Measurements from ENCODE around the gene INTS11.

The INTS11 gene

DNA sequence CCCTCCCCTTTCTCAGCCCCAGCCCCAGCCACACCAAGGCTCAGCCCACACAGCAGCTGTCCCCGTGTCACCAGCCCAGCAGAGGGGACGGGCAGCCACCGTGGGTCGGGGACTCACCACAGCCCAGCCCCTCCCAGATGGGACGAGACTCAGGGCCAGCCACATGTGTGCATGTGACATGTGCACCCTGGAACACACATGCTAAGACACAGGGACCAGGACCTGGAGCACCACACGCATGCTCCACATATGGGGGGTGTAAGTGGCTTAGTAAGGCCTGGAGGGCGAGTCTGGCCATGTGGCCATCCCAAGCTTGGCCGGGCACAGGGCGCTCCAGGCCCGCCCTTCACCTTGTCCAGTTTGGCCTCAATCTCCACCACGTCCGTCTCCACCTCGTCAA, 20.7 kb downstream of the INTS11 start:
- no peak overlapping the region for H3K4ac ChIP-seq (ENCODE audit: low read length)
- no peak overlapping the region for H4K91ac ChIP-seq (ENCODE audit: low read depth, low read length, poor library complexity)
- H3K14ac ChIP-seq (ENCODE audit: low read length), result peak overlapping the region; percentile 84
- H2BK120ac ChIP-seq (ENCODE audit: low read depth, low read length), result no peak overlapping the region
- no peak overlapping the region for H3K4me3 ChIP-seq (ENCODE audit: low read length in 2 of 2)
- peak overlapping the region; percentile 64 for H3K18ac ChIP-seq (ENCODE audit: low read length)
- DNase-seq (ENCODE audit: low spot score), result no peak
- H3K4me1 ChIP-seq (ENCODE audit: control insufficient read depth in 2 of 2, insufficient read depth in 1 of 2, low read depth in 1 of 2, low read length in 2 of 2), result peaks cover 28 to 30% of the 10 kb centered on the region in 2 donors
- H3K23ac ChIP-seq (ENCODE audit: low read depth, low read length, poor library complexity), result peak overlapping the region; percentile 95
- H3K9me3 ChIP-seq (replicated peaks in 1 of 2; ENCODE audit: control insufficient read depth in 2 of 2, insufficient read depth in 1 of 2, low read depth in 1 of 2, low read length in 2 of 2), result no peaks in the 10 kb centered on the region
- no peak overlapping the region for H2BK5ac ChIP-seq (ENCODE audit: low read length)
- H3K27ac ChIP-seq (replicated peaks; ENCODE audit: low read length), result no peak overlapping the region
- peaks cover 0 to 1% of the 10 kb centered on the region in 2 donors for H3K36me3 ChIP-seq (replicated peaks in 1 of 2; ENCODE audit: control insufficient read depth in 2 of 2, insufficient read depth in 2 of 2, low read length in 2 of 2)
- WGBS, 2 donors (ENCODE audit: extremely low coverage in 2 of 2, insufficient read length in 2 of 2, insufficient replicate concordance in 1 of 2), result no CpG with 5 or more reads among the region's 13 CpGs
- peak overlapping the region; percentile 5 for H2AK5ac ChIP-seq (ENCODE audit: low read depth, low read length)
- peak overlapping the region; percentile 44 for H3K9ac ChIP-seq (ENCODE audit: low read depth, low read length, poor library complexity)
- no peak overlapping the region for H2BK12ac ChIP-seq (ENCODE audit: low read length)
- peak overlapping the region; percentile 38 for H2BK15ac ChIP-seq (ENCODE audit: low read length)
- H3K27me3 ChIP-seq (ENCODE audit: control insufficient read depth in 3 of 3, insufficient read depth in 3 of 3, low read depth in 1 of 3, low read length in 3 of 3), result no peaks in the 10 kb centered on the region
- no peak overlapping the region for H2AFZ ChIP-seq (ENCODE audit: low read length)
- H4K8ac ChIP-seq (ENCODE audit: low read depth, low read length), result no peak overlapping the region
- H3K79me1 ChIP-seq (ENCODE audit: low read depth, low read length), result peaks cover 13% of the 10 kb centered on the region
- no peak overlapping the region for H3K4me2 ChIP-seq (ENCODE audit: insufficient read depth, low read length, poor library complexity, severe bottlenecking)

DNA sequence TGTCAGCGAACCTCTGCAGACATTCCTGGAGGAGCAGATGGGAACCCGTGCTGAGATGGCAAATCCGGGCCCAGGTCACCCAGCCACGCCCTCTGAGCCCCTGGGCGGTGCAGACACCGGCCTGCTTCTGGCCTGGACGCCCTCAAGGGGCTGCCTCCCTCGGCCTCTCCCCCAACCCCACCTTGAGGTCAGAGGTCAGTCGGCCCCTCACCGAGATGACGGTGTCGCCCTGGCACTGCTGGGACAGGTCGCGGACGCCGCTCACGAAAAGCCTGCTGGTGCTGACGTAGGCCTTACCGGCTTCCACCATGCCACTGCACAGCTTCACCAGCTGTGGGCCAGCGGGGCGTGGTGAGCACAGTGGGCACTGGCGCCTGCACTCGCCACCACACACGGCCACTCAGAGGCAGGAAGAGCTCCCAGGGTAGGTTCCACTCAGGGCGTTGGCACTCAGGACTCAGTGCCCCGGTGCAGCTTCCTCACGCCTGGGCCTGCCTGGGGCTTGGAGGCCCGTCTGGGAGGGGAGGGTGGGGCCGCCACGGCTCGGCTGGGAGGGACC, 21.4 kb downstream of the INTS11 start:
- peaks cover 1 to 2% of the 10 kb centered on the region in 2 donors for H3K36me3 ChIP-seq (replicated peaks in 1 of 2; ENCODE audit: control insufficient read depth in 2 of 2, insufficient read depth in 2 of 2, low read length in 2 of 2)
- peak overlapping the region; percentile 17 for H4K8ac ChIP-seq (ENCODE audit: low read depth, low read length)
- peaks cover 10% of the 10 kb centered on the region for H3K79me1 ChIP-seq (ENCODE audit: low read depth, low read length)
- peak overlapping the region; percentile 37 for H2BK15ac ChIP-seq (ENCODE audit: low read length)
- H3K9me3 ChIP-seq (replicated peaks in 1 of 2; ENCODE audit: control insufficient read depth in 2 of 2, insufficient read depth in 1 of 2, low read depth in 1 of 2, low read length in 2 of 2), result no peaks in the 10 kb centered on the region
- H3K9ac ChIP-seq (ENCODE audit: low read depth, low read length, poor library complexity), result peak overlapping the region; percentile 63
- no peak overlapping the region for H3K18ac ChIP-seq (ENCODE audit: low read length)
- H3K14ac ChIP-seq (ENCODE audit: low read length), result peak overlapping the region; percentile 82
- peak overlapping the region; percentile 22 for H2BK12ac ChIP-seq (ENCODE audit: low read length)
- no peak overlapping the region for H3K27ac ChIP-seq (replicated peaks; ENCODE audit: low read length)
- H4K91ac ChIP-seq (ENCODE audit: low read depth, low read length, poor library complexity), result no peak overlapping the region
- peaks cover 28 to 30% of the 10 kb centered on the region in 2 donors for H3K4me1 ChIP-seq (ENCODE audit: control insufficient read depth in 2 of 2, insufficient read depth in 1 of 2, low read depth in 1 of 2, low read length in 2 of 2)
- DNase-seq (ENCODE audit: low spot score), result no peak
- H2AK5ac ChIP-seq (ENCODE audit: low read depth, low read length), result peak overlapping the region; percentile 56
- H2BK120ac ChIP-seq (ENCODE audit: low read depth, low read length), result no peak overlapping the region
- H2AFZ ChIP-seq (ENCODE audit: low read length), result no peak overlapping the region
- no peak overlapping the region for H3K4ac ChIP-seq (ENCODE audit: low read length)
- no peak overlapping the region for H3K4me3 ChIP-seq (ENCODE audit: low read length in 2 of 2)
- H3K23ac ChIP-seq (ENCODE audit: low read depth, low read length, poor library complexity), result peak overlapping the region; percentile 95
- no peak overlapping the region for H3K4me2 ChIP-seq (ENCODE audit: insufficient read depth, low read length, poor library complexity, severe bottlenecking)
- H2BK5ac ChIP-seq (ENCODE audit: low read length), result peak overlapping the region; percentile 39
- no CpG with 5 or more reads among the region's 31 CpGs for WGBS, 2 donors (ENCODE audit: extremely low coverage in 2 of 2, insufficient read length in 2 of 2, insufficient replicate concordance in 1 of 2)
- H3K27me3 ChIP-seq (ENCODE audit: control insufficient read depth in 3 of 3, insufficient read depth in 3 of 3, low read depth in 1 of 3, low read length in 3 of 3), result no peaks in the 10 kb centered on the region

DNA sequence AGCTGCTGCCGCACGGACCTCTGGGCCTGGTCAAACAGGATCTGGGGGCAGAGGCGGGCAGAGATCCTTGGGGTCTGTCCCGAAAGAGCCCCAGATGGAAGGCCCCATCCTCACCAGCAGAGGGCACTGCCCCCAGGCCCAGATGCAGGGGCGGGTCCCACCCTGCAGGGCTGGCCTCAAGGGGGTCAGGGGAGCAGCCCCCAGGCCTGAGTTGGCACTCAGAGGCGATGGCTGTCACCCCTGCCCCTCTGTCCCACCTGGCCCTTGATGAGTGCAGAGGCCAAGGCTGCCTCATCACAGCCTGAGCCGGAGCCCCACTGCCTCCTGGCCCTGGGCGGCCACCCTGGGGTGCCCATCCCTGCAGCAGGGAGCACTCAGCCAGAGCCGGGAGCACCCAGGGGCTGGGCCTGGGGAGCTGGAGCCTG, 22.4 kb downstream of the INTS11 start:
- Histone ChIP-seq H2BK15ac (ENCODE audit: low read length) (no peak overlapping the region), H3K4ac (ENCODE audit: low read length) (no peak overlapping the region), H3K27me3 (ENCODE audit: control insufficient read depth in 3 of 3, insufficient read depth in 3 of 3, low read depth in 1 of 3, low read length in 3 of 3) (no peaks in the 10 kb centered on the region), H2AFZ (ENCODE audit: low read length) (no peak overlapping the region), H3K4me1 (ENCODE audit: control insufficient read depth in 2 of 2, insufficient read depth in 1 of 2, low read depth in 1 of 2, low read length in 2 of 2) (peaks cover 26 to 28% of the 10 kb centered on the region in 2 donors), H3K27ac (replicated peaks; ENCODE audit: low read length) (no peak overlapping the region), H3K4me2 (ENCODE audit: insufficient read depth, low read length, poor library complexity, severe bottlenecking) (no peak overlapping the region), H2AK5ac (ENCODE audit: low read depth, low read length) (peak overlapping the region; percentile 81), H2BK120ac (ENCODE audit: low read depth, low read length) (no peak overlapping the region), H3K23ac (ENCODE audit: low read depth, low read length, poor library complexity) (peak overlapping the region; percentile 55), H3K36me3 (replicated peaks in 1 of 2; ENCODE audit: control insufficient read depth in 2 of 2, insufficient read depth in 2 of 2, low read length in 2 of 2) (peaks cover 1 to 7% of the 10 kb centered on the region in 2 donors), H4K91ac (ENCODE audit: low read depth, low read length, poor library complexity) (no peak overlapping the region), H2BK12ac (ENCODE audit: low read length) (no peak overlapping the region), H4K8ac (ENCODE audit: low read depth, low read length) (no peak overlapping the region), H3K14ac (ENCODE audit: low read length) (peak overlapping the region; percentile 89), H3K79me1 (ENCODE audit: low read depth, low read length) (peaks cover 7% of the 10 kb centered on the region), H3K4me3 (ENCODE audit: low read length in 2 of 2) (no peak overlapping the region), H3K9ac (ENCODE audit: low read depth, low read length, poor library complexity) (no peak overlapping the region), H3K9me3 (replicated peaks in 1 of 2; ENCODE audit: control insufficient read depth in 2 of 2, insufficient read depth in 1 of 2, low read depth in 1 of 2, low read length in 2 of 2) (no peaks in the 10 kb centered on the region), H2BK5ac (ENCODE audit: low read length) (peak overlapping the region; percentile 24), H3K18ac (ENCODE audit: low read length) (peak overlapping the region; percentile 76)
- no peak for DNase-seq (ENCODE audit: low spot score)
- no CpG with 5 or more reads among the region's 9 CpGs for WGBS, 2 donors (ENCODE audit: extremely low coverage in 2 of 2, insufficient read length in 2 of 2, insufficient replicate concordance in 1 of 2)

DNA sequence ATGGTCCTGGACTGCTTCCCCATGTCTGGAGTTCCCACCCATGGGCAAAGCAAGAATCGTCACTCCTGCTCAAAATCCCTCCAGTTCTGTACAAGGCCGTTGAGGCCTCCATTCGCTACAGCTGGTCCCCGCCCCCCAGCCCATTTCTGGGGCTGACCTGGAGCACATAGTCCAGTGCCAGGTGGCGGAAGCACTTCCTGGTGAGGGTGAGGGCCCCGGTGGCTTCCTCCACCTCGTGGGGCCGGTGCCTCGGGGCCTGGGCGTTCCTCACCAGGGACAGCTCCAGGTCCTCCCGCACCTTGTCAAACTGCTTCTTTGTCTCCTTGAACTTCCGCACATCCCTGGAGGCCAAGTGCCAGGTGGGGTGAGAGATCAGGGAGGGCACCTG, 24.1 kb downstream of the INTS11 start:
- no peak overlapping the region for H3K18ac ChIP-seq (ENCODE audit: low read length)
- no peak overlapping the region for H3K27ac ChIP-seq (replicated peaks; ENCODE audit: low read length)
- H3K14ac ChIP-seq (ENCODE audit: low read length), result no peak overlapping the region
- no peak overlapping the region for H2BK120ac ChIP-seq (ENCODE audit: low read depth, low read length)
- no CpG with 5 or more reads among the region's 12 CpGs for WGBS, 2 donors (ENCODE audit: extremely low coverage in 2 of 2, insufficient read length in 2 of 2, insufficient replicate concordance in 1 of 2)
- H3K27me3 ChIP-seq (ENCODE audit: control insufficient read depth in 3 of 3, insufficient read depth in 3 of 3, low read depth in 1 of 3, low read length in 3 of 3), result no peaks in the 10 kb centered on the region
- H4K8ac ChIP-seq (ENCODE audit: low read depth, low read length), result no peak overlapping the region
- peaks cover 9 to 11% of the 10 kb centered on the region in 2 donors for H3K4me1 ChIP-seq (ENCODE audit: control insufficient read depth in 2 of 2, insufficient read depth in 1 of 2, low read depth in 1 of 2, low read length in 2 of 2)
- no peak overlapping the region for H2AK5ac ChIP-seq (ENCODE audit: low read depth, low read length)
- no peak overlapping the region for H2BK12ac ChIP-seq (ENCODE audit: low read length)
- no peak for DNase-seq (ENCODE audit: low spot score)
- no peak overlapping the region for H3K4ac ChIP-seq (ENCODE audit: low read length)
- peaks cover 3 to 22% of the 10 kb centered on the region in 2 donors for H3K36me3 ChIP-seq (replicated peaks in 1 of 2; ENCODE audit: control insufficient read depth in 2 of 2, insufficient read depth in 2 of 2, low read length in 2 of 2)
- no peak overlapping the region for H3K9ac ChIP-seq (ENCODE audit: low read depth, low read length, poor library complexity)
- peaks cover 4% of the 10 kb centered on the region for H3K79me1 ChIP-seq (ENCODE audit: low read depth, low read length)
- no peak overlapping the region for H2BK5ac ChIP-seq (ENCODE audit: low read length)
- H3K4me2 ChIP-seq (ENCODE audit: insufficient read depth, low read length, poor library complexity, severe bottlenecking), result no peak overlapping the region
- no peak overlapping the region for H2AFZ ChIP-seq (ENCODE audit: low read length)
- no peak overlapping the region for H3K23ac ChIP-seq (ENCODE audit: low read depth, low read length, poor library complexity)
- H3K9me3 ChIP-seq (replicated peaks in 1 of 2; ENCODE audit: control insufficient read depth in 2 of 2, insufficient read depth in 1 of 2, low read depth in 1 of 2, low read length in 2 of 2), result peaks cover 0 to 3% of the 10 kb centered on the region in 2 donors
- no peak overlapping the region for H3K4me3 ChIP-seq (ENCODE audit: low read length in 2 of 2)
- no peak overlapping the region for H2BK15ac ChIP-seq (ENCODE audit: low read length)
- no peak overlapping the region for H4K91ac ChIP-seq (ENCODE audit: low read depth, low read length, poor library complexity)
